HPDE6-E6E7 (cell line): ENCODE data around the gene UBQLN4.
"Not testable (repeated sequence)": the region's sequence is repeated elsewhere in the genome, so short reads cannot be mapped to it uniquely, and the experiment has no call there.

Experiments used
- DNase-seq: peaks from one replicate; pipeline ENCODE4 v3.0.0; 2011; ENCODE audit warnings: missing footprints; ENCODE audit errors: extremely low spot score

Gene UBQLN4

GRCh38 chr1:156062189-156062588 lies 8.6 kb upstream of the UBQLN4 start:
- DNase-seq: no peak

- peak; percentile 99 for DNase-seq
These were observed 7.5 kb upstream of the UBQLN4 start, which contains the start of gene RAB25 for GRCh38 chr1:156060937-156061636. TSS of gene RAB25 (plus strand) at chr1:156061160. CDS start at chr1:156061401, 241 bp downstream.

- DNase-seq: no peak
These were observed 2.8 kb upstream of the UBQLN4 start for GRCh38 chr1:156056326-156056849.

GRCh38 chr1:156055281-156056048 lies 1.9 kb upstream of the UBQLN4 start:
- DNase-seq: no peak

- DNase-seq: peak; percentile 95
These were observed 1.1 kb upstream of the UBQLN4 start, which contains the start of gene LAMTOR2 for GRCh38 chr1:156054500-156055280. TSS of gene LAMTOR2 (plus strand) at chr1:156054782. CDS start at chr1:156054890, 108 bp downstream.

GRCh38 chr1:156052862-156053767 lies 483 bp downstream of the UBQLN4 start:
- peak; percentile 72 for DNase-seq

- DNase-seq: no peak
These were observed 2.4 kb downstream of the UBQLN4 start for GRCh38 chr1:156051011-156051725.

- no peak for DNase-seq
These were observed 3.2 kb downstream of the UBQLN4 start for GRCh38 chr1:156050376-156050775.

GRCh38 chr1:156048663-156049258 lies 4.8 kb downstream of the UBQLN4 start:
- no peak for DNase-seq

GRCh38 chr1:156045076-156045475 lies 8.5 kb downstream of the UBQLN4 start:
- DNase-seq: no peak

GRCh38 chr1:156042828-156043227 lies 10.8 kb downstream of the UBQLN4 start:
- DNase-seq: no peak

- DNase-seq: not testable (repeated sequence)
These were observed 18.6 kb downstream of the UBQLN4 start for GRCh38 chr1:156034991-156035390.

GRCh38 chr1:156033011-156033410 lies 20.6 kb downstream of the UBQLN4 start:
- no peak for DNase-seq

- DNase-seq: no peak
These were observed 27.0 kb downstream of the UBQLN4 start for GRCh38 chr1:156026588-156026987.

- no peak for DNase-seq
These were observed 27.7 kb downstream of the UBQLN4 start for GRCh38 chr1:156025876-156026275.

GRCh38 chr1:156024801-156025200 lies 28.8 kb downstream of the UBQLN4 start:
- no peak for DNase-seq

GRCh38 chr1:156021954-156022353 lies 31.6 kb downstream of the UBQLN4 start:
- DNase-seq: no peak

- DNase-seq: no peak
These were observed 32.5 kb downstream of the UBQLN4 start for GRCh38 chr1:156021093-156021428.

- DNase-seq: peak; percentile 97
These were observed 33.1 kb downstream of the UBQLN4 start, which contains the start of gene SSR2 for GRCh38 chr1:156020293-156021092. TSS of gene SSR2 (minus strand) at chr1:156020951. CDS start at chr1:156020167, 784 bp downstream.
